Pulmonary artery endothelial cell (primary cell): Measurements from ENCODE around the gene LMO3. TPM values are rescaled to one million over a fixed set of nuclear protein-coding genes. Genes with fewer than 3 reads are reported as not detected.

ENCODE experiments used
- DNase-seq: peaks from one replicate; pipeline ENCODE4 v3.0.0-alpha.2; 2011; ENCODE audit warnings: low read depth, low spot score
- total RNA-seq: library from RNA; depleted of rRNA; stranded (reverse); fragments of >200 nt; gene quantifications from 2 replicates; pipeline ENCODE4 v1.2.3, GENCODE V29; 2014

Gene LMO3
- not detected in 2 replicates for total RNA-seq

DNA sequence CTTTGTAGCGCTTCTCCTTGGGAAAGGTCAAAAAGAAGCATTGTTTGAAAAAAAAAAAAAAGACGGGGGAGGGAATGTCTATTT lies at the start of gene LMO3:
TSS of gene LMO3 (minus strand) at position 46 of the 84 bp plus-strand sequence. CDS start 5,302 bp downstream, outside the sequence.
- no peak for DNase-seq

DNA sequence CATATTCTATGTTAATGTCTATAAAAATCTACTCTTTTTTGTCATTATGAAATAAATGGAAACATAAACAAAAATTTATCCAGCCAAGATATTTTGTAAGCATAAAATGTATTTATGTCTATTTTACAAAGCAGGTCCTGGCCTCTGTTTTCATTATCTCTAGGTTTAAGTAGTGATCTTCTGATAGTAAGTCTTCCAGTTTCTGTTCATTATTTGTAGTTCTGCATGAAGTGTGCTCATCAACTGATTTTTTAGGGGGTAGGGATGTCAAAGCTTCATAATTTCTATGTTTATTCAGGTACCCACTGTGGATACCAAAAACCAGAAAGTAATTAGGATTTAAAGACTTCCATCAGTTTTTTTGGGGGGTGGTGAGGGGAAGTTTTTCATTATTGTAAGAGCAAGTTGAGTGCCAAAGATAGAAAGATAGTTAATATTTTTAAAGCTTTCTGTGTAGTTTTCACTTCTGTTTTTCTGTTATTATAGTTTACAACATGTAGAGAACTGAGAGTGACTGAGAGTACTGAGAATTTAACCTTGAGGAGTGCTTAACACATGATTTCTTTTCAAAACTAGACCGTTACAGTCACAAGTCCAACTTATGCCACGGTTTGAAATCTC lies 30.6 kb upstream of the LMO3 start:
- no peak for DNase-seq

DNA sequence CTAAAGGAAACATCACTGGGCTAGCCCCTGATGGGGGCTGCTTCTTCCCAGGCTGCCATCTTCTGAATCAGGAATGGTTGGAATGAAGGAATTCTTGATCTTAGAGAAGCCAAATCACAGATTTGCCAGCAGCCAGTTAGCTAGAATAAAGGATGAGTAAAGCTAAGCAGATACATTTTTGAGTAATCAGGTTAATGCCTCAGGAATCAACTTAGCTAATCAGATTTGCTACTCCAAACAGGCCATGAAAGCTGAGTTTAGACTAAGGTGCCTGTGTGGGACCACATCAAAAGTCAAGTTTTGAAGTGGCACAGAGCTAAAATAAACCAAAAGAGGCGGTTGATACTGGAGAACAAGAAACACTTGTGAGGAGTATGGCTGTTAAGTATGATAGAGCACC lies 28.8 kb upstream of the LMO3 start:
- DNase-seq: no peak

DNA sequence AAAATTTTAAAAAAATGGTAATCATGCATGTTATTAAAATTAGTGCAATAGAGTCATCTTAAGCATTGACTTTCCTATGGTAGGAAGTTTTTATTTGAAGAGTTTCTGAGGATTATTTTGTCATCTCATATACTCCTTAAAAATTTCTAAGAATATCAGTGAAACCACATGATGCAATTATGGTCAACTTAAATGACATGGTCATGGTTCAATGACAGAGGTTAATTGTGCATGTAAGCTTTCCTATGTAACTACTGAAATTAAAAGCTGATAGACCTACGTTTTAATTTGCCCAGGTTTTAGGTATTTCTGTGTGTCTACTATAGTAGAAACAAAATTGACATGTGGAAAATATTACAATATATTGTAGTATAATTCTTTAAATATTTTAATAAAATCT lies 21.0 kb upstream of the LMO3 start:
- no peak for DNase-seq

DNA sequence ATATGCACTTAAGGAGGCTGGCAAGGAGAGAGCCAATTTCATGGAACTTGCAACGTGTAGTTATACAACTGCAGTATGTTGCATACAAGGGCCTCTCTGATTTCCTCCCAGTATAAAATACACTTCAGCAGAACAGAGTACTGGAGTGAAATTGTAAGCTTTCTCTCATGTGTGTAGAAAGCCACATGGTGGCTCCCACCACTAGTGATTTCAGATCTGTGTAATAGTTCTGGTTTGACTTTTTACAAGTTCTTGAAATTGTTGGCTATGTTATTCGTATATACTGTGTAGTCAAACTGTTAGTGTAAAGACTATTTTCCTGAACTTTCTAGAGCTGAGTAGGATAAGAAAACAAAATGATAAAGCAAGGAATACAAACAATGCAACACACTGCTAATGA lies 16.4 kb upstream of the LMO3 start:
- DNase-seq: no peak

DNA sequence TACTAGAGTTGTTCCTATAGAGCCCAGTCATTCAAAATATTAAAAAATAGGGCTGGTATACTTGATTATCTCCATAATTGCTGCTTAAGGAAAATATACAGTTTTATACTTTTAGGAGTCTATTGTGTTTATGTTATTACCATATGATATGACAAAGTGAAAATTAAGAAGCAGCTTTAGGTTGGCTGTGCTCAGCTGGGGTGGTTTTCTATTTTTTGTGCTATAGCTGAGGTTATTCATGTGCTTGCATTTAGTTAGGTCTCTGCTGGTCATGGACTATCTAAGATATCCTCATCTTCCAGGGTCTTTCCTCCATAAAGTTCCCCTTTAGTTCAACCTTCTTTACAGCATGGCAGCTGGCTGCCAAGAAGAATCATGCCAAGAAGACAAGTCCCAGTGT lies 13.6 kb upstream of the LMO3 start:
- no peak for DNase-seq

DNA sequence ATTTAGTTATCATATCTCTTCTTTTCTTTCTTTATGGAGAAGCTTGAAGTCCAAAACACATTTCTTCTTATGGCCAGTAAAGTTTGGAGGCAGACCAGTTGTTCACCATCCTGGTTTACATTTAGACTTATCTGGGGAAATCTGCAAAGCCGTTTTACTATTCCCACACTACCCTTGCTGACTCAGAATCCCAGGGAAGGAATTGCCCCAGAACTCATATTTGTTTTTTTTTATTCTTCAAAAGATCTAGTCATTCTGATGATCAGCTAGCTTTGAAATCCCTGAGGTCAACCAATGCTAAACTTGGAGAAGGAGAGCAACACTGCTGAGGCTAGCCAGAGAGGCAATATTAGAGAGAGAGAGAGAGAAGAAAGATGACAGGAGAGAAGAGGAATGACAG lies 12.3 kb upstream of the LMO3 start:
- no peak for DNase-seq

DNA sequence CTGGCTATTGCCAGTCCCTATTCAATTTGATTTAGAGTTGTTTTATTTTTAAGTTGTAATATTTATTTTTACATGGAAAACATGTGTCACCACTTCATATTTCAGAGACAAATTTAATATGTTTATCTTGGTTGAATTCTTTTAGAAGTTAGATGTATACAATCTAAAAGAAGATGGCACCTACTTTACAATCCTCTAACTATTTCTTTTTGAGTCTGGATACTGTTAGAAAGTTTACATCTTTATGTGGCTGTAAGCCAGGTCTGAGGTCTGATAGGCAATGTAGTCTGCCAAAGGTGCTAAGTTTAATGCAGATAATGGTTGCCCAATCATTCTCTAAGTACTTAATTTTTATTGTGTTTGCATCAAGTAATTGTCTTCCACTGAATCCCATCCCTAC lies 7.2 kb upstream of the LMO3 start:
- no peak for DNase-seq

DNA sequence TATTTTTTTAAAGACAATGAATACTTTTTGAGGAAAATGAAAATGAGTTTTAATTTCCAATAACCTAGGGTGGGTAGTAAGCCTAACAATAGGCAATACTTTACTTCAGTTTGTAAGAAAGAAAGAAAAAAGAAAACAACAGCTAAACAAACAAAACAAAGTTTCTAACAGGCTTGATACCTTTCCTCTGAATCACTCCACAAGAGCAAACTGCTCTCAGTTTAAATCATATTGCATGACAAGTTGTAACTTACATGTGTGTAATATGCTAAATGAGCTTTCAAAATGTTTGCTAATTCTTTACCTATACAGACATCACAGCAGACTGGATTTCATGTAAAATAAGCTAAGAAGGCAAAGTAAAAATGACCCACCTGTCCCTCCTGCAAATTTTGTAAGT lies 6.7 kb upstream of the LMO3 start:
- DNase-seq: no peak

DNA sequence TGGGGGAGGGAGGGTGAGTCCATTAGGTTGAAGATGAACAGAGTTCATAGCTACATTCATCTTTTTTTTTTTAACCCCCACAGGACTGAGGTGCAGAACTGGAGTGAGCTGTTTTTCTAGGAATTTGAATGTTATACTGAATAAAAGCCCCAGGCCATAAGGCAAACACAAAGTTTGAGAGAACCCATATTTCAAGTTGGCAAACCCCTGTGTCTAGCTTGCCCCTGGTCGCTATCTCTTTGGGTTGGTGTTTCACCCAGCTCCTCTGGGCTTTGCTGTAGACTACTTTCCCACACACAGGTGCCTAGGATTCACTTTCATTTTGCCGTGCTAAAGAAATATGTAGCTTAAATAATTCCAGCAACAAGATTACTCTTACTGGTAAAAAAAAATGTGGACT lies 5.2 kb upstream of the LMO3 start:
- DNase-seq: no peak

DNA sequence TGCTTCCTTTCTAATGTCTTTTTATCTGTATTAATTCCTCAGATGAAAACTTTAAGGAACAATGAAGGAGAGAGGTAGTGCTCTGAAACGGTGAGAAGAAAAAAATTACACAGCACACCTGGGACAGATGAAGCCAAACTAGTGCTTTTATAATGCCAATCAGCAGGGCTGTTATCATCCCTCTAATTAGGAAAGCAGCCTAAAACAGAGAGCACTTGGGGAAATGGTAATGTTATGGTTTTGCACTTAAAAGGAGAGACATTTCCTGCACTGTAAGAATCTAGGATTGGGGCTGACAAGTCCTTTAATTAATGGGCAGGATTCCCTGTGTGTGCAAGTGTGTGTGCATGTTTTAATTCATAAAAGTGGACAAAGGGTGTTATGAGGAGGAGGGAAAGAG lies 4.8 kb upstream of the LMO3 start:
- no peak for DNase-seq

DNA sequence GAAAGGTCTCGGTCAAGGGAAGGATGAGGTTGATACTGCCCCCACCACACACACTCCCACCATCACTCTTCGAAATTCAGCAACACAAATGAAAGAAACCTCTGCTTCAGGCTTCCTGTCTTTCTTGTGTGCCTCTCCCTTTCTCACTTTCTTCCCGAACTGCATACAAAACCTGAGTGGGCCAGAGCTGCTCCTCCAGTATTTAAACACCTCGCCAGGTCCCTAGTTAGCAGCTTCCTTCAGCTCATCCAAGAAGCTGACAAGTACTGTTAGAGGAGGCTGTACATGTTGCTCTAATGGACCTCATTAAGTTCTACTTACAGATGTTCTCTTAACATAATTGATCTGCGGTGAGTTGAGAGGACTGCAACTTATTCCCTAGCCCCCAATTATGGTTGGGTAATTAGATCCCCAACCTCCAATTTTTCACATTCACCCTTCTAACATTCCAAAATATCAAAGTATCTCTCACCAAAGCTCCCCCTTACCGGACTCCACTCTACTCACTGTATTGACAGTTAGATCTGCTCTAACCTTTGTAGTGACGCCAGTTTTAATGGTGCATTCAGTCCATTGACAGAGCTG lies 4.1 kb upstream of the LMO3 start:
- DNase-seq: no peak

DNA sequence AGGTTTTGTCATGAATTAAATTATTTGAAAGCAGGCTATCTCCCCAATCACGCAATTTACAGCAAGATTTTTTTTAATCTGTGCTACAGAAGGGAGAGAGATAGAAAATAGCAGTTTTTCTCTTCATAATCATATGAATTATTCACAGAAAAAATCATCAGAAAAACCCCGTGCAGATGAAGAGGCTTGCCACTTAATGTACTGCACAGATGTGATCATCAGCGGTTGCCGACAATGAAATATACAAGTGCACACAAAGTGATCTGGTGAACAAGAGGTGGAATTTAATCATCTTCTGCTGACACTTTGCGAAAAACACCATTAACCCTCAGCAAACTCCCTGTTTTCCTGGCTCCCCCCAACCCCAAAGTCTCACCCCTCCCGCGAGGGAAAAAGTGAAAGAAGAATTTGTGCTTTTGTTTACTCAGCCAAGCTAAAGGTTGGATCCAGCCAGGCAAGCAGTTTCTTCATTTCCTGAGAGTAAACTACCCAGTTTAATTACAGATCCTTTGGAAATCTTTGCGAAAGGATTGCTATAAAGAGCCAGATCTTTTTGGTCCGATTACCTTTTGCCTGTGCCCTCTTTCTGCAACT lies 3.1 kb upstream of the LMO3 start:
- no peak for DNase-seq

DNA sequence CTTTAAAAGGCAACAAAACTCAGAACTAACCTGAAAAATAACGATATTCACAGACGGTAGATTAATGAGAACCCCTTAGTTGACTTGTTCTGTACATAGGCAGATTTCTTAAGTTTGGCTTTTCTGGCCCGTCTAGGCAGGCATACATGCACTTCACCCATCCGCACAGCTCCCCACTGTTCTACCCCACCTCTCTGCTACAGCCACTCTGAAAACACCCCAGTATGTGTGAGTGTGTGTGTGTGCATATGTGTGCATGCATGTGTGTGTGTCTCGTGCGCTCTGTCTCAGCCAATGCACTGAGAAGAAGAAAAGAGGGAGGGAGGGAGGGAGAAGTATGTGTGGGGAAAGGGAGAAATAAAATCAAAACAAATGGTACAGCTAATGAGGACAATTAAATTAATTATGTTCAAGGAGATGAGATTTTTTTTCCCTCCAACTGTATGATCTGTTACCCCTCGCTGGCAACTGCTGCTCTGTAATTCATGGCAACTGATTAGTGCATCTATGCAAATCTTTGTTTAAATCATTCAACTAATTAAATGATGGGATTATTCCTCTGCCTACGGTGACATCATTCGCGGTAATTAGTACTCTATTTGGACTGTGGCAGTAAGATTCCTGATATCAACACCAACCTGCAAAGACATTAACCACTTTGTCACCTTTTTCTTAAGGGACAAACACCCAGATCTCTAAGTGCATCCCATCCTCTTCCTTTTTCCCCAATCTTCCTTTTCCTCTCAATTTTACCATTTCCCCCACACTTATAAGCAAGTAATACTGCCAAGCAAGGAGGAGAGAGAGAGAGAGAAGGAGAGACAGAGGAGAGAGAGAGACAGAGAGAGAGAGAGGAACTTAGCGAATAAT lies 2.2 kb upstream of the LMO3 start:
- no peak for DNase-seq

DNA sequence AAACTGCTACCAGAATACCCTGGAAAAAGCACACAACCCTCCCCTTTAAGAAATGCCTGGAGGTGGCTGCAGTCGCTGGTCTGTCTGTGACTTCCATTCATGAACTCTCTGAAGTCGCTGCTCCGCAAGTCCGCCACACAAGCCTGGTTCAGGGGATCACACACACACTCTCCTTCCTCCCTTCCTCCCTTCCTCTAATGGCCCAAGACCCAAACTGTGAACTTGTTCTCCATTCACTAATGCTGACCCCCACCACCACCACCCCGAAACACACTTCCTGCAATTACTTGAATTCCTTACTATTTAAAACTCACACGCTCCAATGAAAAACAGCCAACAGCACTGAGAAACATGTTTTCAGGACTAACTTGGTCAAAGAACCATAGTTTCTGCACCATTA lies 1.0 kb upstream of the LMO3 start:
- no peak for DNase-seq

DNA sequence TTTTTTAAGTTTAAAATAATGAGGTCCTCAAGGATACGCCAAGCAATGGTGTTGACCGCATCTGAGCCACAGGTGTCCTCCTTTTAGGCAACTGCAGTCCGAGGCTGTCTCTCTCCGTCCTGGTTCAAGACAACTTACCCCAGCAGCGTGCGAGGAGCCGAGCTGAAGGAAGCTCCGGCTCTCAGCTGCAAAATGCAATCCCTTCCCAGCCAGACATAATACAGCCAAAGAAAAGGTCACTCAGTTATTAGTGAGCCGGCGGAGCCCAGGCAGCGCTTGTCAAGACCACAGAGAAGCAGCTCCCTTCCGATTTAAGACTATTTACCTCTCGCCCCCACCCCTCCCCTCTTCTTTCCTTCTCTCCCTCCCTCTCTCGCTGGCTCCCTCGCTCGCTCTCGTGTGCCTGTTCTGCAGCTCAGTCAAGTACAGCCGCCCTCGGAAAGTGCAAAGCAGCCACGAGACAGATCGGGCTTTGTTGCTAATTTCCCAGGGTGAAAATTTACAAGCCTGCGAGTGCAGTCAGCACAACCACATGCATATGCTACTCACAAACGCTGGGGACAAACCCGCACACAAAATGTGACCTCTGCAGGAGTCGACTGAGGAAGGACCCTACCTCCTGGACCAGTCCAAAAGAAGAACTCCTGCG lies 363 bp upstream of the LMO3 start:
- no peak for DNase-seq

DNA sequence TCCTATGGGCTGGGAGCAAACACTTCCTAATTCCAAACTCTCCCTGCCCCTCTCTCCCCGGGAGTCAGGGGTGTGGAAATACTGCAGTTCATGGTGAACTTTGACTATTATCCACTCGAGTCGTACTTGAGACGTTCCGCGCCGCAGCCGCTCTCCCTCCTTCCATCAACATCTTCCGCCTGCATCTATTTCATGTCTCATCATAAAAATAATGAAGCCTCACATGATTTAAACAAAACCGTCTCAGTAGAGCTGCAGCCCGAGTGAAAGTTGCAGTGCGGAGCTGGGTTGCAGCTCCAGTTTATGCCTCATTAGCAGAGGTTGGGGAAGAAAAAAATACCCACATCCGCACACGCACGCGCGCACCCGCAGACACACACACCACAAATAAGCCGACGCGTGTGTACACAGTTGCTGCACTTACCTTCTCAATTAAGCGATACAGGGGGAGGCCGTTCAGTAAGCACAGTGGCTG lies 283 bp downstream of the LMO3 start:
- no peak for DNase-seq

DNA sequence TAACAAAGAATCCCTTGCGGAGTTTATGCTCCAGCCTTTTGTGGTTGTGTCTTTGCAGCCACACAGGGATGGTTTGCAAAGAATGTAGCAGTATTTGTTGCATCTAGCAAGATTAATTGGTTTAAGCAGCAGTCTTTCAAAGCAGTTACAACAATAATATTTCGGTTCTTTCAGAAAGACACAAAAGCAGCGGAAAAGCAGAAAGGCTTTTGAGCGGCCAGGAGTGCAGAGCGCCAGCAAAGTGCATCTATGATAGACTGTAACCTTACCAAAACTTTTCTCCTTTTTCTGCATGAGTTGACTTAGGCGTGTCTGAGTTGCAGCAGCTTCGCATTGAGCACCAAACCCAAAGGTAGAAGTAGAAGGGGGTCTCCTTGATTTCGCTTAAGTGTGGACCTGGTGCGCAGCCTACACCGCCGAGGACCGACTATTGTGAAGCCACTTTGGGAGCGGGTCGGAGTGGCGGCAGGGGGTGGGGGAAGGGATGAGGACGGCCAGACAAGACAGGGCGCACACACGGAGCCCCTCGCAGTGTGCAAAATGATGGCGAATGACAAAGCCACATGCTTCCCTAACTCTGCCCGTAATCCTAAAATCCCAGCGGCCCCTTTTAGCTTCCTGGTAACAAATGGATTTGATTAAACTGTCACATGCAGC lies 1.2 kb downstream of the LMO3 start:
- no peak for DNase-seq

DNA sequence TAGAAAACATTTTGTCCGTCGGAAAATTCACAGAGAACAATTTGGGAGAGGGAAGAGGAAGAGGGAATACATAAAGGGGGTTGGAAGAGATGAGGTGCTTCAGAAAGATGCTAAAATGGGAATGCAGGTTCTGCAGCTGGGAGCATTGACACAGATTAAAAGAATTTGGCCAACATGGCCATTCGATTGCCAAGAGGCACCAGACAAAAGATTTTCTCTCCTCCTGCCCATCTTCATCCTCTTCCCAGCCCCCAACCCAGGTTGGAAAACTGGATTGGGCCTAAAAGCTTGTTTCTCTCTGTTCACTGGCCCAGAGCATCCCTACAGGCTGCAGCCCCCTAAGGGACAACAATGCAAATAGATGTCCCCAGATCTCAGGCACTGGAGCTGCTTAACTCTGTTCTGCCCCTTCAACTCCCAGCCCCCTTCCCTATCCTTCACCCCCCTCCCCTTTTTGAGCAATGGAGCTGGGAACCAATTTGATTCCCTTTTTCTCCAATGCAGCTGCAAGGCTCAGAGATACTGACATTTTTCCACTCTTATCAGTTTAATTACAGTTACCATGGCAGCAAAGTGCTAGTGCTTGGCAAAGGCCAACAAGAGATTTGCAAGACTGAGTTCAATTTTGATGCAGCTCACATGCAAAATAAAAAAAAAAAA lies 1.9 kb downstream of the LMO3 start:
- no peak for DNase-seq

DNA sequence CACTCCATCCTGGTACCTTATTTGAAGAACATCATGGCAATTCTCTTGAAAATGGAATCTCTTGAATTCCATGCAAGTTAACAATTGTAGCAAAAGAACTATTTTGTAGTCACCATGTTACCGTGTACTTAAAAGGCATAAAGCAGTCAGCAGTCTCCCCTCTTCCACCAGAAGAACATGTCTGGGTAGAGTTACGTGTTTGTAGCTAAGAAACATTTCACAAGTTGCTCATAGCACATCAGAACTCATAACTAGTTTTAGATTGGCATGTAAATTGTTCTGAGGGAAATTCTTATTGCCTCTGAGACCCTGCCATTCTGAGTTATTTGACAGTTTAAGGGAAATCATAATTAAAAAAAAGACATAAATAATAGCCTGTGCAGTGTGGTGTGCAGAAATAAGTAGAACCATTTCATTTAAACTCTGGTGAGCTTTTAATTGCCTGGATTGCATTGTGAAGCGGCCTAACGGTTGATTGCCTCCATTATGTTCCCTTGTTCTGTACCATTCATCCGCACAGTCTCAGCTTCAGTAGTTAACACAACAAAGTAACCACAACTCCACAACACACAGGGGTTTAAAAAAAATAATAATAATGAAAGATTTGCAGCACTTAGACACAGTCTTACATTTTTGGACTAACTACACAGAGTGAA lies 2.6 kb downstream of the LMO3 start:
- DNase-seq: no peak

DNA sequence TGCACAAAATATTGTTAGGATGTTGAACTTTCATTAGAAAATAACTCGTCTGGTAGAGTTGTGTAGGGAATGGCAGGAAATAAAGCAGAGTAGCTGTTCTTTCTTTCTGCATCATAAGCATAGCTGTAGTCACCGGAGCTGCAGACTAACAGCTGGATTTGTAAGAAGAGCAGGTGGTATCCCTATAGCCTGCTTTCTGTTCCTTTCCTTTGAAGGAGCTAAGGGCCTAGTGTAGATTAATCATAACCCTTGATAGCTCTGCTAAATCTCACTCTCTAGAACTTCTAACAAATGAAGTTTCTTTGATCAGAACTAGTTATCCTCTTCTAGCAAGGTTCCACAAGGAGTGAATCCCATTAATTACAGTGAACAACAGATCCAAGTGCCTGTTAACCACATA lies 3.5 kb downstream of the LMO3 start:
- DNase-seq: no peak
